ENCODE data around the gene POLR3C.

Gene POLR3C

GRCh38 chr1:145782272-145783099 lies 41.5 kb upstream of the POLR3C start:
- no peaks in the 10 kb centered on the region for H3K27me3 ChIP-seq (ENCODE audit: insufficient read depth, low read depth)
- peaks cover 64% of the 10 kb centered on the region for H3K4me1 ChIP-seq (ENCODE audit: low read depth, poor library complexity, severe bottlenecking)
- 0 out of 2 replicates have a peak, but pooled peaks cover 4% of the 10 kb centered on the region for H3K36me3 ChIP-seq (ENCODE audit: insufficient read depth)
- no peak overlapping the region for H2AFZ ChIP-seq (ENCODE audit: low read depth)
- no peak overlapping the region for H3K4me3 ChIP-seq (IDR thresholded peaks at IDR 0.05; ENCODE audit: insufficient read depth, low read depth, low read length)
- H3K4me2 ChIP-seq, result no peak overlapping the region
- no peak for TF ChIP-seq CTCF (conservative IDR thresholded peaks at IDR 0.05; ENCODE audit: low read depth, low read length)
- peaks cover 14% of the 10 kb centered on the region; the same call in 1 of the 2 replicates for H3K79me2 ChIP-seq (ENCODE audit: insufficient read depth, low read depth)
- H3K27ac ChIP-seq, result no peak overlapping the region
- H3K9ac ChIP-seq, result no peak overlapping the region
- H4K20me1 ChIP-seq (ENCODE audit: insufficient read depth), result no peaks in the 10 kb centered on the region

DNA sequence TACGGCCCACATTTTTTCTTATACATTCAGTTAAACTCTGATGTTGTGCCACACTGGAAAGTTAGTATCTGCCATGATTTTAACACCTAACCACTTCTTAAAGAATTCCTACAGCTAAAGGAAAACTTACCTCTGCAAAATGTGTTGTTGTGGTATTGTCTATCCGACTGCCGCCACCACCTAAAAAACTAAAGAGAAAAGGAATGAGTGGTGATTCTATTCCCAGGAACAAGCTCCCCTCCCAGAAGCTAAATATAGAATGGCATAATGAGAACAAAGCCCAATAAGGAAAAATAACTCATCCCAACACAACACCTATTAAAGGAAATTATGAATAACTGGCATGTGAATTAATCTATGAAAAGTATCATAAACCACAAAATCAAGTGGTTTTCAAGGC lies 39.6 kb upstream of the POLR3C start:
- 0 out of 2 replicates have a peak, but pooled peaks cover 4% of the 10 kb centered on the region for H3K36me3 ChIP-seq (ENCODE audit: insufficient read depth)
- no peaks in the 10 kb centered on the region for H3K27me3 ChIP-seq (ENCODE audit: insufficient read depth, low read depth)
- H3K4me3 ChIP-seq (IDR thresholded peaks at IDR 0.05; ENCODE audit: insufficient read depth, low read depth, low read length), result no peak overlapping the region
- no peak for TF ChIP-seq CTCF (conservative IDR thresholded peaks at IDR 0.05; ENCODE audit: low read depth, low read length)
- no peak overlapping the region; the same call in 1 of the 2 replicates for H3K4me2 ChIP-seq
- peaks cover 69% of the 10 kb centered on the region for H3K4me1 ChIP-seq (ENCODE audit: low read depth, poor library complexity, severe bottlenecking)
- H3K9ac ChIP-seq, result no peak overlapping the region
- no peak overlapping the region for H2AFZ ChIP-seq (ENCODE audit: low read depth)
- H3K79me2 ChIP-seq (ENCODE audit: insufficient read depth, low read depth), result peaks cover 14% of the 10 kb centered on the region; the same call in 1 of the 2 replicates
- H4K20me1 ChIP-seq (ENCODE audit: insufficient read depth), result no peaks in the 10 kb centered on the region
- H3K27ac ChIP-seq, result no peak overlapping the region

GRCh38 chr1:145785547-145785946 lies 38.5 kb upstream of the POLR3C start:
- Histone ChIP-seq H3K79me2 (ENCODE audit: insufficient read depth, low read depth) (peaks cover 18% of the 10 kb centered on the region; the same call in 1 of the 2 replicates), H3K9ac (peak overlapping the region; percentile 5; the same call in 1 of the 2 replicates), H3K27me3 (ENCODE audit: insufficient read depth, low read depth) (no peaks in the 10 kb centered on the region), H2AFZ (ENCODE audit: low read depth) (no peak overlapping the region), H4K20me1 (ENCODE audit: insufficient read depth) (no peaks in the 10 kb centered on the region), H3K4me3 (IDR thresholded peaks at IDR 0.05; ENCODE audit: insufficient read depth, low read depth, low read length) (peak overlapping the region; percentile 91), H3K4me1 (ENCODE audit: low read depth, poor library complexity, severe bottlenecking) (peaks cover 68% of the 10 kb centered on the region), H3K27ac (peak overlapping the region; percentile 51), H3K36me3 (ENCODE audit: insufficient read depth) (0 out of 2 replicates have a peak, but pooled peaks cover 4% of the 10 kb centered on the region), H3K4me2 (peak overlapping the region; percentile 83)
- TF ChIP-seq CTCF (conservative IDR thresholded peaks at IDR 0.05; ENCODE audit: low read depth, low read length), result no peak

DNA sequence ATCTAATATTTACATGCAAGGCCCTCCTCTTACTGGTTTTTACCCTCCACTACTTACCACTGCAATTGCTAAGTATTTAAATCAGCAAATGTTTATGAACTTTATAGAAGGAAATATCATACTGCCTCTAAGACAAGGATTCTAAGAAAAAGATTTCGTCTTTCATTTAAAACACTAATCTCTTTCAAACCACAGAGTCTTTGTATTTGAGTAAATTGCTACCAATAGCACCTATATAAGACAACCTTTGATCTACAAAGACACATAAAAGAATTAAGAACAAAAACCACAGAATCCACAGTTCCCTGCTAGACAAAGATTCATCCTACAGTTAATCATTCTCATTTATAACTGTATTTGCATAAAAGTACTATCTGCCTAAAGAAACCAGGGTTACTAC lies 37.7 kb upstream of the POLR3C start:
- no peak for TF ChIP-seq CTCF (conservative IDR thresholded peaks at IDR 0.05; ENCODE audit: low read depth, low read length)
- Histone ChIP-seq H3K79me2 (ENCODE audit: insufficient read depth, low read depth) (peaks cover 19% of the 10 kb centered on the region; the same call in 1 of the 2 replicates), H3K4me2 (peak overlapping the region; percentile 83), H3K4me3 (IDR thresholded peaks at IDR 0.05; ENCODE audit: insufficient read depth, low read depth, low read length) (peak overlapping the region; percentile 91), H3K4me1 (ENCODE audit: low read depth, poor library complexity, severe bottlenecking) (peaks cover 61% of the 10 kb centered on the region), H3K36me3 (ENCODE audit: insufficient read depth) (0 out of 2 replicates have a peak, but pooled peaks cover 4% of the 10 kb centered on the region), H3K9ac (peak overlapping the region; percentile 5; the same call in 1 of the 2 replicates), H4K20me1 (ENCODE audit: insufficient read depth) (no peaks in the 10 kb centered on the region), H3K27me3 (ENCODE audit: insufficient read depth, low read depth) (no peaks in the 10 kb centered on the region), H3K27ac (peak overlapping the region; percentile 51), H2AFZ (ENCODE audit: low read depth) (no peak overlapping the region)

Data from KMS-11 (cell line).